Vagina (tissue), 2 donors: ENCODE measurements around the gene ARHGAP27. TPM values are rescaled to one million over a fixed set of nuclear protein-coding genes. Genes with fewer than 3 reads are reported as not detected.

Experiments used
- DNase-seq, 2 donors: peaks; one replicate each; pipeline ENCODE4 v3.0.0-alpha.2; 2017; ENCODE audit errors: extremely low spot score in 2 of 2
- H3K27ac ChIP-seq: fragments of 200-600 bp; sonication (generic); one replicate; pipeline ENCODE4 v1.5.1; 2019
- H3K27me3 ChIP-seq: fragments of 200-600 bp; sonication (generic); one replicate; pipeline ENCODE4 v1.5.1; 2019
- H3K36me3 ChIP-seq, 2 donors: fragments of 200-600 bp; sonication (generic); one replicate each; pipeline ENCODE4 v1.5.1; 2017 to 2019
- H3K4me1 ChIP-seq: fragments of 200-600 bp; sonication (generic); one replicate; pipeline ENCODE4 v1.5.1; 2019
- H3K4me3 ChIP-seq, 2 donors: fragments of 200-600 bp; sonication (generic); 1 replicate in 1 of 2; 2 replicates in 1 of 2; pipeline ENCODE4 v1.5.1; 2016 to 2019
- H3K9me3 ChIP-seq: fragments of 200-600 bp; sonication (generic); one replicate; pipeline ENCODE4 v1.5.1; 2019
- POLR2A ChIP-seq, 2 donors: fragments of 450-650 bp; IDR thresholded peaks; one replicate each; pipeline ENCODE4 v1.6.1; 2017; ENCODE audit warnings: antibody characterized with exemption in 2 of 2, mild to moderate bottlenecking in 2 of 2, moderate library complexity in 2 of 2
- POLR2AphosphoS5 ChIP-seq, 2 donors: sonication (generic); formaldehyde crosslinking; IDR thresholded peaks; one replicate each; pipeline ENCODE4 v1.9.0; 2017; ENCODE audit warnings: antibody characterized with exemption in 2 of 2, mild to moderate bottlenecking in 2 of 2, low read depth in 1 of 2; ENCODE audit not compliant: insufficient read depth in 1 of 2
- intact Hi-C: fragments of 100-400 bp; cut with DNase I; formaldehyde crosslinking; loops from one replicate; pipeline ENCODE4 v1.15.1; 2023
- total RNA-seq: library from RNA; depleted of rRNA; stranded (reverse); fragments of >200 nt; gene quantifications from one replicate; pipeline ENCODE4 v1.2.3, GENCODE V29; 2016
- TF ChIP-seq, protein P1 (sequence below), 3 experiments: fragments of 450-650 bp in 2 of 3; fragments of 200-600 bp in 1 of 3; sonication (generic) in 1 of 3; IDR thresholded peaks; one replicate each; pipeline ENCODE4 v1.5.1; 2017 to 2019; ENCODE audit warnings: antibody characterized with exemption in 3 of 3, mild to moderate bottlenecking in 2 of 3, moderate library complexity in 2 of 3

Gene ARHGAP27
- total RNA-seq, 1 donor from 2014 or later = 80.0 TPM

DNA sequence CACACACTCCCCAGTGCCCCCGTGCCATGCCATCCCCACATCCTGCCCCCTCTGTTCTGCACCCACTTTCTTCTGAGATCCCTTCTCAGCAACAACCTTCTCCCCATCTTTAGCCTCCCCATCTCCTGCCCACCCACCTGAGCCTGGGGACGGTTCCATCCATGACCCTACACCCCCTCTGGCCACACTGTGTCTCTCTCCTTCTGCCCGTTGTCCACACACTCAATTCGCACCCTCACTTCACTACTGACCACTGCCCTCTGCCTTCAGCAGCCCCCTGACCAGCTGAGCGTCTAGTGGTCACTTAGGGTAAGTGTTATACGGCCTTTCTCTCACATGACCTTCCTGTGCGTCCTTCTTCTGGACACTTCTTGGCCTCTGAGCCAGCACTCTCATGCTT, 6.1 kb downstream of the ARHGAP27 start:
- intact Hi-C loops = no loop called here
- Histone ChIP-seq H3K27ac (peak overlapping the region; percentile 68), H3K4me3 (no peak overlapping the region), H3K4me1 (peaks cover 56% of the 10 kb centered on the region), H3K9me3 (no peaks in the 10 kb centered on the region), H3K27me3 (peaks cover 3% of the 10 kb centered on the region), H3K36me3 (no peaks in the 10 kb centered on the region)
- TF ChIP-seq POLR2A (IDR thresholded peaks at IDR 0.05) (no peak), POLR2AphosphoS5 (IDR thresholded peaks at IDR 0.05; ENCODE audit: insufficient read depth in 1 of 2, low read depth in 1 of 2) (no peak)
- TF ChIP-seq, protein P1, sequence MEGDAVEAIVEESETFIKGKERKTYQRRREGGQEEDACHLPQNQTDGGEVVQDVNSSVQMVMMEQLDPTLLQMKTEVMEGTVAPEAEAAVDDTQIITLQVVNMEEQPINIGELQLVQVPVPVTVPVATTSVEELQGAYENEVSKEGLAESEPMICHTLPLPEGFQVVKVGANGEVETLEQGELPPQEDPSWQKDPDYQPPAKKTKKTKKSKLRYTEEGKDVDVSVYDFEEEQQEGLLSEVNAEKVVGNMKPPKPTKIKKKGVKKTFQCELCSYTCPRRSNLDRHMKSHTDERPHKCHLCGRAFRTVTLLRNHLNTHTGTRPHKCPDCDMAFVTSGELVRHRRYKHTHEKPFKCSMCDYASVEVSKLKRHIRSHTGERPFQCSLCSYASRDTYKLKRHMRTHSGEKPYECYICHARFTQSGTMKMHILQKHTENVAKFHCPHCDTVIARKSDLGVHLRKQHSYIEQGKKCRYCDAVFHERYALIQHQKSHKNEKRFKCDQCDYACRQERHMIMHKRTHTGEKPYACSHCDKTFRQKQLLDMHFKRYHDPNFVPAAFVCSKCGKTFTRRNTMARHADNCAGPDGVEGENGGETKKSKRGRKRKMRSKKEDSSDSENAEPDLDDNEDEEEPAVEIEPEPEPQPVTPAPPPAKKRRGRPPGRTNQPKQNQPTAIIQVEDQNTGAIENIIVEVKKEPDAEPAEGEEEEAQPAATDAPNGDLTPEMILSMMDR (IDR thresholded peaks at IDR 0.05) = no peak
- DNase-seq = no peak

DNA sequence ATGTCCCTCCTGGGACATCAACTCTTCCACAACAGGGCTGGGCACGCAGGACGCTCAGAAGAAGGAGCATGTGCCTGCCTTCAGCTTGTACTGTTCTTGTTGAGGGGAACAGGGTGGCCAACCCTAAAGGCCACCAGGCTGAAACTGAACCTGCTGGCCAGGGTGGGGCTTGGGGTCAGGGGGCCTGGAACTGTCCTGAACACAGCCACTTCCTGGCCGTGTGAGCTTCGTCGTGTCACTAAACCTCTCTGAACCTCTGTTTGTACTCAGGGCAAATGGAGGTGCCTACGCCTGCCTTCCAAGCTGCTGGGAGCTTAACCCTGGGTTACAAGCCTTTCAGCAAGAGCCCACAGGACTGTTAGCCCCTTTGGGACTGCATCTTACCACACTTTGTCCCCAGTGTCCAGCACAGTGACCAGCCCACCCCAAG, 6.7 kb downstream of the ARHGAP27 start:
- Histone ChIP-seq H3K27me3 (peaks cover 3% of the 10 kb centered on the region), H3K9me3 (no peaks in the 10 kb centered on the region), H3K4me3 (no peak overlapping the region), H3K27ac (peak overlapping the region; percentile 68), H3K4me1 (peaks cover 50% of the 10 kb centered on the region), H3K36me3 (no peaks in the 10 kb centered on the region)
- intact Hi-C loops = no loop called here
- TF ChIP-seq, protein P1 (IDR thresholded peaks at IDR 0.05) = no peak
- no peak for TF ChIP-seq POLR2AphosphoS5 (IDR thresholded peaks at IDR 0.05; ENCODE audit: insufficient read depth in 1 of 2, low read depth in 1 of 2)
- TF ChIP-seq POLR2A (IDR thresholded peaks at IDR 0.05) = no peak
- no peak for DNase-seq

DNA sequence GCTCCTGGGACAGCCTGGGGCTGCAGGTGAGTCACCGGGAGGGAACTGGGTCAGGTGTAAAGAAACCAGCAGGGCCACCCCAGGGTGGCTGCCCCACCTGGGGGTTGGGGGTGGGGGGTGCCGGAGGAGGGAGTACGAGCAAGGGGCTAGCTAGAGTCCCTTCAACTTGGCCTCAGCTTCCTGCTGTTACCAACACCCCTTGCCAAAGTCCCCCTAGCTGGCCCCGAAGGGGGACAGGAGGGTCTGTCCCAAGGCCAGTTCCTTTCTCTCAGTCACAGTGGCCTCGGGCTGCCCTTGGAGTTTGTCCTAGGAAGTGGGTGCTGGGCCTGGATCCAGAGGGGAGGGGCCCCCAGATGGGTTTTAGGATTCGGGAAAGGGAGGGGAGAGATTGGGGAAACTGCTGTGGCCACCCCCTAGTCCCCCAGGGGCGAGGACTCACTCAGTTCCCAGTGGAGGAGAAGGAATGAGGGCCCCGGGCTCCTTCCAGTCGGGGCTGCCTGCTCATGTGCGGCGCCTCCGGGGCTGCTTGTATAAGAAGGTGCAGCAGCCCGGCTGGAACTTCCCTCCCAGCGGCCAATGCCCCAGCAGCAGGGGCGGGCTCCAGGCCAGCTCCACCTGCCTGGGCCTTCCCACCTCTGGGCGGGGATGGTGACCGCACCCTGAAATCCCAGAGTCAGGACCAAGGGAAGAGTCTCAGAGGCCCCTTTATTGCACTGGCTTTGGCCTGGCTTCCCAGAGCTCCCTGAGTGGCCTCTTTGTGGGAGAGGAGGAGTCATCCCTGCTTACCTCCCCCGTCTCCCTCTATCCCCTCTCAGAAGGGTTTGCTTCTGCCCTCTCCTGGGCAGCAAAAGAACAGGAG, 7.3 kb downstream of the ARHGAP27 start:
- Histone ChIP-seq H3K27ac (peak overlapping the region; percentile 68), H3K4me1 (peaks cover 44% of the 10 kb centered on the region)
- intact Hi-C loops = no loop called here

DNA sequence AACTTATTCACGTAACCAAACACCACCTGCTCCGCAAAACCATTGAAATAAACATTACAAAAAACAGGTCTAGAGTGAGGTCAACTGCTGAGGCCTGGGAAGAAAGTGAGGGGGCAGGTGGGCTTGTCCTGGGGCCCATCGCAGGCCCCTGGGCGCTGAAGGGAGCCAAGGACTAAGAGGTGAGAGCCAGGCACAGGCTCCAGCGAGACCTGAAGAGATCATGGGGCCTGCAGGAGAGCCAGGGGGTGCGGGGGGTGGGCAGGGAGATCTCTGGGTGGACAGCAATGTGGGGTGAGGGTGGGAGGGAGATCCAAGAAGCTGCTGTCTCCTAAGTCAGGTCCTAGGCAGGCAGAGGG, 7.9 kb downstream of the ARHGAP27 start:
- peak overlapping the region in 1 of 2 donors; percentile 25 for H3K4me3 ChIP-seq
- intact Hi-C loops = no loop called here
- no peaks in the 10 kb centered on the region for H3K9me3 ChIP-seq
- peak overlapping the region; percentile 63 for H3K27ac ChIP-seq
- no peaks in the 10 kb centered on the region for H3K36me3 ChIP-seq
- peaks cover 39% of the 10 kb centered on the region for H3K4me1 ChIP-seq
- H3K27me3 ChIP-seq = no peaks in the 10 kb centered on the region
- TF ChIP-seq, protein P1 (IDR thresholded peaks at IDR 0.05) = no peak
- TF ChIP-seq POLR2AphosphoS5 (IDR thresholded peaks at IDR 0.05; ENCODE audit: insufficient read depth in 1 of 2, low read depth in 1 of 2) (no peak), POLR2A (IDR thresholded peaks at IDR 0.05) (no peak)
- no peak for DNase-seq

More for the DNA sequence above, 7.3 kb downstream of the ARHGAP27 start:
- Histone ChIP-seq H3K4me3 (peak overlapping the region in 1 of 2 donors; percentile 25), H3K36me3 (no peaks in the 10 kb centered on the region), H3K27me3 (peaks cover 3% of the 10 kb centered on the region), H3K9me3 (no peaks in the 10 kb centered on the region)
- peak in 1 of 2 donors; percentile 23 for TF ChIP-seq POLR2AphosphoS5 (IDR thresholded peaks at IDR 0.05; ENCODE audit: insufficient read depth in 1 of 2, low read depth in 1 of 2)
- TF ChIP-seq, protein P1 (IDR thresholded peaks at IDR 0.05) = no peak
- DNase-seq = no peak

DNA sequence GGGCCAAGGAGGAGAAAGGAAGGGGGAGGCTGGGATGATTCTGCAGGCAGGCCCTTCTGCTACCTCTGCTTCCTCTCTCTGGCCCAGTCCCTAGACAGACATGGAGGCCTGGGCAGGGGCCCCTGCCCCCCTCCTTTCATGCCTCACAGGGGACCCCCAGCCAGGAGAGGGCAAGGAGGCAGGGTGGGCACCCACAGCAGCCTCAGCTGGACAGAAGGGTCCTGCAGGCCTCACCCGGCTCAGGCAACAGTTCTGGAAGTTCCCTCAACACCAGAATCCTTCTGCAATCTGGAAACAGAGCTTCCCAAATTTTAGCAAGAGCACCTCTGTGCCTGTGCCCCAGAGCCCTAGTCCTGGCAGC, 8.7 kb downstream of the ARHGAP27 start:
- Histone ChIP-seq H3K36me3 (no peaks in the 10 kb centered on the region), H3K9me3 (no peaks in the 10 kb centered on the region), H3K27ac (peak overlapping the region; percentile 17), H3K4me1 (peaks cover 33% of the 10 kb centered on the region), H3K4me3 (peak overlapping the region in 1 of 2 donors; percentile 25), H3K27me3 (no peaks in the 10 kb centered on the region)
- intact Hi-C loops = no loop called here
- no peak for TF ChIP-seq POLR2AphosphoS5 (IDR thresholded peaks at IDR 0.05; ENCODE audit: insufficient read depth in 1 of 2, low read depth in 1 of 2)
- TF ChIP-seq, protein P1 (IDR thresholded peaks at IDR 0.05) = no peak
- no peak for TF ChIP-seq POLR2A (IDR thresholded peaks at IDR 0.05)
- no peak for DNase-seq
